ENCODE data around the gene KIF21B.

The KIF21B gene

DNA sequence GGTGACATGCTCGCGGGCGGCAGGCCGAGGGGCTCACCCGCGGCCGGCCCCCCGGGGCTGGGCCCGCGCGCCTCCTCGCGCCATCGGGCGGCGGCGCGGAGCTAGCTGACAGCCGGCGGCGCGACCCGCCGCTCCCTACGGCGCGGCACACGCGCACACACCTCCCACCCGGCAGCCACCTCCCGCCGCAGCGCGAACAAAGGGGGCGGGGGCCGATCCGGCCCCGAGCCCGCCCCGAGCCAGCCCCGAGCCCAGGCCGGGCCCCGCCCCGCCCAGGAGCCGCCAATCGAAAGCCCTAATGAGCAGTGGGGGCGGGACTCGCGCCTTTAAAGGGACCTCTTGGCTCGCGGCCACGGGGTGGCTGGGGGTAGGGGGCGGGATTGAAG lies at the start of gene KIF21B:
KIF21B (minus strand) TSS at position 198 of the 386 bp plus-strand sequence. CDS start 331 bp downstream, outside the sequence.
- FAIRE-seq = no peak

DNA sequence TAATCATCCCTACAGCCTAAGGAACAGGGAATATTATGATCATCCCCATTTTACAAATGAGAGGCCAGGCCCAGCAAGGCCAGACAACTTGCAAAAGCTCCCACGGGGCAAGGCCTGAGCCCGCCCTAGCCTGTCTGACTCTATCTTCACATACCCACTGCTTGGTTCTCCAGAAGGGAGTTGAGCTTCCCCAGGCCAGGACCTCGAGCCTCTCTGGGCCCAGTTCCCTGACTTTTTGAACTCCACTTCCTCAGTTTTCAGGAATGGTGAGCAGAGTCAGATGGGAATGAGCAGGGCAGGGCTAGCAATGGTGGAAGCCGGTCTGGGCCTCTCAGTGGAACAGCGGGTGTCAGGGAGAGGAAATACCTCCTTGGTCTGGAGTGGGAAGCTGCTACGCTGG lies 49.4 kb upstream of the KIF21B start:
- no peak for FAIRE-seq

GRCh38 chr1:201072149-201072548 lies 48.6 kb upstream of the KIF21B start:
- FAIRE-seq = no peak

DNA sequence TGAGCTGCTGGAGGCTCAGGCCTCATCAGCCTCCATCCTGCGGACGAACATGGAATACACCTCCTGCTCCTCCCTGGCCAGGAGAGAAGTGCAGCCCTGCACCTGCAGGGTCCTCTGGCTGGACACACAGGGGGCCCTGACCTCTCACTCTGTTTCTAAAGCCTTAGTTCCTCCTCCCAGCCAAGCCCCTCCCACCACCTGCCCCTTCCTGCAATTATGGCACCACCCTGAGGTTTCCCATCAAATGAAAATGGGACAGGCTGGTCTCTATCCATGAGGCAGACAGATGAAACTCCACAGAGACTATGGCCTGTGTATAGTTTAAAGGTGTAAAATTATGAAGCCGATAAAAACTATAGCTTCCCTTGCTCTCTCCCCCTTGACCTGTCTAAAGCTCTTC lies 46.1 kb upstream of the KIF21B start:
- FAIRE-seq = no peak

GRCh38 chr1:201068976-201069375 lies 45.5 kb upstream of the KIF21B start:
- no peak for FAIRE-seq

DNA sequence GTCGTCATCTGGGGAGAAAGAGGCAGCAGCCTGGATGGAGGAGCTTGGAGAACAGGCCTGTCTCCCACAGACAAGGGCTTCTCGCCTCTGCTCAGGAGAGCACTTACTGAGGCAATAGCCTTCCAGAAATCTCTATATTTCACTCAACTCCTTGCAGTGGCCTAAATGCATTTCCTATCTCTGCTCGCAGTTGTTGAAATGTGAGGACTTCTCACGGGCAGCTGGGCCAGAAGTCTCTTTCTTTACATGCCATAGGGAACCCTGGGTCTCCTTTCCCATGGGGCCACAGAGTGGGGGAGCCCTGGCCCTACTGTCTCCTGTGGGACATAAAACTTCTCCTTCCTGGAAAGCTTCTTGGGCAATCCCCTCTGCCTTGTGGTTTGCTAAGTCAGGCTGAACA lies 43.5 kb upstream of the KIF21B start:
- FAIRE-seq = no peak

GRCh38 chr1:201065686-201066085 lies 42.2 kb upstream of the KIF21B start:
- FAIRE-seq = no peak

- FAIRE-seq = no peak
Observed at GRCh38 chr1:201064806-201065205, 41.3 kb upstream of the KIF21B start.

- FAIRE-seq = no peak
Observed at GRCh38 chr1:201063145-201063544, 39.6 kb upstream of the KIF21B start.

- no peak for FAIRE-seq
Observed at GRCh38 chr1:201062511-201063091, 39.1 kb upstream of the KIF21B start.

GRCh38 chr1:201061886-201062285 lies 38.4 kb upstream of the KIF21B start:
- FAIRE-seq = no peak

DNA sequence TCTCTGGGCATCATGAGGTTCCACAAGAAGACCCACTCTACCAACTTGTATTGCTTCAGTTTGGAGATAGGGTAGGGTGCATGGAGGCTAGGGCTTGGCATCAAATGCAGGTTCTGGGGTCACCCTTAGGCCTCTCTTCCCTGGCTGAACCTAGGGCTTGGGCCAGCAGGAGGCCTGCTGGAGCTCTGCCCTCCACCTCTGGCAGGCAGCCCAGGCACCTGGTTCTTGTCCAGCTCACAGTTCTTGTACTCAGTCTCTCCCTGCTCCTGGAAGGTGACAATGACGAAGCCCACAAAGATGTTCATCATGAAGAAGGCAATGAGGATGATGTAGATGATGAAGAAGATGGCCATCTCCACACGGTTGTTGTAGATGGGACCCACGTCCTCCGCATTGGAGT lies 37.5 kb upstream of the KIF21B start:
- FAIRE-seq = no peak

- FAIRE-seq = no peak
Observed at GRCh38 chr1:201060586-201060985, 37.1 kb upstream of the KIF21B start.

DNA sequence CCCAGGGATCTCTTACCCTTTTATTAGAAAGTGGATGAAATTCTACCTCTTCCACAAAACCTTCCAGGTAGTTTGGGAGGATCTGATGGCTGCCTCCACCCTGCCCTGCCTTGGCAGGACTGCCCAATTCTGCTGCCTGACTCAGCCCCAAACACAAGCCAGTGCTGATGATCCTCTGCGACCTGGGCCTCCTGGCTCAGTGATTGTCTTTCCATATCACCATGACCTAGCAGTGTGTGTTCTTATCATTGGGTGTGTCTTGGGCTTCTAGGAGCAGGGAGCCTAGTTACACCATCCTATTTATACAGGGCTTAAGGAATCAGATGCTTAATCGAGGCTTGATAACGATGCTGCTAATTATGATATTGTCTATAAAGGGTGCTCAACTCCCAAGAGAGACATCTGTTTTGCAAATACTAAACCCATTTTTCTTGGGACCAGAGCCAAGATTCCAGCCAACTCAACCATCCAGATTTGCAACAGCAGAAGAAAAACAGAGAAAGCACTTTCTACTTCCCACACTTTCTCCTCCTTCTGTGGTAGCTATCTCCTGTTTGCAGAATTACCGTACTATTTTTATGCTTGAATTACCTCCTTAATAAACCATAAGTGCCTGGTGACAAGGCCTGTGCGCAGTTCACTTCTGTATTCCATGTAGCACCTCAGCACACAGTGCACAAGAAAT lies 36.5 kb upstream of the KIF21B start:
- FAIRE-seq = no peak

DNA sequence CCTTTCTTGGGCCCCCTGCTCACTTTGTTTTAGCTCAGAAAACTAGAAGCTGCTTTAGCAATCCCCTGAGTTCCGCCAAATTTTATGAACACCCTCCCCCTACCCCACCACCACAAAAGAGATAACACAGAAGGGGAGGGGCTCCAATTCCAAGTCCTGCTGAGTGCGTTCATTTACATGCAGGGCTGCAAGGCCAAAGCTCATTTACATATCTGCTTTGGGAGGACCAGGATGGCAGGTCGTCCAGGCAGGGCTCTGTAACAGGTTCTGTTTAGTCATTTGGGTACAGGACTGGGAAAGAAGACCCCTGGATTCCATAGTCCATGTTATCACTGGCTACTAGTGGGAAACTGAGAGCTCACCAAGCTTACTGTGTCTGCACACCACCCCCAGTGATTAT lies 35.9 kb upstream of the KIF21B start:
- no peak for FAIRE-seq

GRCh38 chr1:201054091-201054543 lies 30.6 kb upstream of the KIF21B start:
- FAIRE-seq = no peak

- FAIRE-seq = no peak
Observed at GRCh38 chr1:201053155-201053860, 29.8 kb upstream of the KIF21B start.

DNA sequence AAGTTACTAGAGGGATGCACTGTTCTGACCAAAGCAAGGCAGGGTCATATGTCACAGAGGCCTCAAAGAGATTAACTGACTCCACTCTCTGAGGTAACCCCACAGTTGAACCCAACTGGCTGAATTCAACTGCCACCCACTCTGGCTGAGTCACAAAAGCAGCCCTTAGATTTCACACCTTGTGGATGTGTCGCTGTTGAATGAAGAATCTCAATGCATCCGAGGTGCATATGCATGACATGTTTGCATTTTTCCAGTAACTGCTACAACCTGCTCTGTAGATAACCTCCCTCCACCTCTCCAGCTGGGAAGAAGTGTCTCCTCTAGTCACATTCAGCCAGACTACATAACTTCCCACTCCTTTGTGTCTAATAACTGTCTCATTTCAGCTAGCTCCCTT lies 27.9 kb upstream of the KIF21B start:
- no peak for FAIRE-seq

DNA sequence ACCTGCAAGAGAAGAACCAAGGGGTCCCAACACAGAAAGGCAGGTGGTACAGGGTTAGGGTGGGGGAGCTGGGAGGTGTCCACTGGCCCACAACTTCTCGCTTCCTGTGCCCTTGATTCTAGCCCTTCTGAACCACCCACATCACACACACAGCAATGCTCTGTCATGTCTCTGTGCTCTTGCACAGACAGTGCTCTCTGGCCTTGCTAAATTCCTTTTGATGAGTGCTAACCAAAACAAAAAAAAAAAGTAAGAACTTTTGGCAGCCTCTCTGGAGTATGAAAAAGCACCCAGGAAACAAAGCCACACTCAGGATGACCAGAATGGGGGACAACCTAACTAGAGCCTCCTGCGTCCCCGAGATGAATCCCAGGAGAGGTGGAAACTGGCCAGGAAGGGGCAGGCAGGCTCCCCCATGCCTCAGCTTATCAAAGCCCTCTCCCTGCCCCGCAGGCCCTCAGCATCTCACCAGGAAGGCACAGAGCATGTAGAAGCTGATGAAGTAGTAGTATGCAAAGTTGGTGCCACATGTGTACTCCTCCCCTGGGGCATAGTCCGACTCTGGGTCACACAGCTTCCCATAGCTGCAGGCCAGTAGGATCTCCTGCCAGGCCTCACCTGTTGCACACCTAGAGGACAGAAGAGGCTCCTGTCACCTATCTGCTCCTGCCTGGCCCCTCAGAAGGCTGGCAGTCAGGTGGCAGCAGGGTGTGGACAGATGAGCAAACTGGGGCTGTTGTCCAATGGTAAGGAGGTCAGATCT lies 27.2 kb upstream of the KIF21B start:
- FAIRE-seq = no peak

DNA sequence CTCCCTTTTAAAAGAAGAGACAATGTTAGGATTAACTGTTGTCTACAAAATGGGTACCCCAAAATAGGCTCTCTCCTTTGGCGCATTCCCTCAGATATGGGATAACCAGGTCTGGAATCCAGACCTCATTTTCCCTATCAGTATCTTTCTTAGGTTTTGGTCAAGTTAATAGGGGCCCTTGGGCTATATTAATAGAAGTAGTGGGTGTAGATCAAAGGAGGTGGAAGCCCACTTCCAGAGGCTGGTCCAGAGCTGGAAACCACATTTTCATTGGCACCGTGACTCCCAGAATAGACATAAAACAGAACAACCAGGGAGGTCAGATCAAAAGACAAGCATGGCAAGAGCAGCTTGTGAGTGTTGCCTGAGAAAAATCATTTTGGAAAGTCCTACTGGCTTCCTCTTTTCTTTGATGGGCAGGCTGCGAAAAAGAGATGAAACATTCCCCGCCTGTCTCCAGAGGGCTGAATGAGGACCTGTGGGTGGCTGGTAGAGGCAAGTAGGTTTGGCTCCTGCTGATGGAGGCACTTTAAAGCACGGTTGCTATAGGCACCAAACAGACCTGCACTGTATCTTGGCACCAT lies 25.8 kb upstream of the KIF21B start:
- no peak for FAIRE-seq

DNA sequence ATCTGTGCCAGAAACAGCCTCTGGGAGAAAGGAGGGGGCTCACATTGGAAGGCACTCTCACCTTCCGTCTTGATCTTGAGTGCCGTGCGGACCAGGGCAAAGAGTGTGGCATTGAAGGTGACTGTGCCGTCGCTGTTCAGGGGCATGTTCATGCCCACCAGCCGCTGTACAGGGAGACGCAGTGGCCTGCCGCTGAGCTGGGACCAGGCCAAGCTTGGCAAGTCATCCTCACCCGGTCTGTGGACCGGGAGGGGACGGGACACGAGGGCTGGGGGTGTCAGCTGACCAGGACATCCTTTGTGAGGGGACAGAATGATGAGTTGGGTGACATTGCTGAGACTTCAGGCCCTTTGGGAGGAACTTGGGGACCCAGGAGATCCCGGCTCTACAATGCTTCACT lies 25.0 kb upstream of the KIF21B start:
- no peak for FAIRE-seq

- FAIRE-seq = no peak
Observed at GRCh38 chr1:201044119-201044518, 20.6 kb upstream of the KIF21B start.
